A549 (cell line): ENCODE measurements around the gene IRX3. TPM values are rescaled to one million over a fixed set of nuclear protein-coding genes. Genes with fewer than 3 reads are reported as not detected.

Experiments
- ATAC-seq, 2 experiments: fragments of 200-7000 bp in 1 of 2; fragments of >200 bp in 1 of 2; cut with Nextera tagmentation in 1 of 2; cut with Tn5 transposase in 1 of 2; 3 replicates each; pipeline versions ENCODE4 v1.8.0 to v1.9.1; 2018 to 2020; ENCODE audit warnings: mild to moderate bottlenecking in 1 of 2, moderate library complexity in 1 of 2
- CTCF ChIA-PET: fragments of 300-600 bp; sonication (Branson Sonifier 250); formaldehyde crosslinking; extraction: SDS; loops from one replicate; lab custom pipeline; 2021; ENCODE audit warnings: antibody characterized with exemption, inconsistent platforms; lab: Yijun Ruan, JAX
- POLR2A ChIA-PET: fragments of 350-600 bp; formaldehyde crosslinking; extraction: SDS; loops from one replicate; lab custom pipeline; 2021; ENCODE audit warnings: antibody characterized with exemption, inconsistent platforms; lab: Yijun Ruan, JAX
- DNase-seq, 2 experiments: peaks; one replicate each; pipeline versions ENCODE4 v3.0.0 to v3.0.0-alpha.2; 2011 to 2016; ENCODE audit warnings: low read depth in 1 of 2, low spot score in 1 of 2
- FAIRE-seq: peaks from 2 replicates; lab custom pipeline; 2011; peaks lifted over from hg19 to GRCh38; lab: Jason Lieb, UNC
- H3K27ac ChIP-seq, 2 experiments: fragments of >200 bp; sonication (Bioruptor Twin); formaldehyde crosslinking; 3 replicates each; pipeline ENCODE4 v1.5.1; 2016 to 2017
- H3K4me1 ChIP-seq: fragments of >200 bp; sonication (Bioruptor Twin); formaldehyde crosslinking; 3 replicates; pipeline ENCODE4 v1.6.1; 2016
- H3K4me2 ChIP-seq: fragments of >200 bp; sonication (Bioruptor Twin); formaldehyde crosslinking; 3 replicates; pipeline ENCODE4 v1.6.1; 2016
- H3K4me3 ChIP-seq: fragments of >200 bp; sonication (Bioruptor Twin); formaldehyde crosslinking; 3 replicates; pipeline ENCODE4 v1.5.1; 2016
- H3K9me3 ChIP-seq: fragments of >200 bp; sonication (Bioruptor Twin); formaldehyde crosslinking; 3 replicates; pipeline ENCODE4 v1.6.1; 2016
- BHLHE40 ChIP-seq: IDR thresholded peaks from 2 replicates; pipeline ENCODE4 v1.6.1; 2012; ENCODE audit warnings: low read depth, low read length, inconsistent platforms
- CBX2 ChIP-seq: fragments of 200-600 bp; sonication (generic); IDR thresholded peaks from 2 replicates; pipeline ENCODE4 v1.6.1; 2016; ENCODE audit warnings: low read depth, mild to moderate bottlenecking, borderline replicate concordance
- CBX8 ChIP-seq: fragments of 200-600 bp; sonication (generic); IDR thresholded peaks from 2 replicates; pipeline ENCODE4 v1.6.1; 2016
- CHD2 ChIP-seq: fragments of 150-350 bp; IDR thresholded peaks from 2 replicates; pipeline ENCODE4 v1.6.1; 2014; ENCODE audit warnings: low read length; ENCODE audit not compliant: partially characterized antibody
- CHD4 ChIP-seq: fragments of 200-600 bp; sonication (generic); IDR thresholded peaks from 2 replicates; pipeline ENCODE4 v1.6.1; 2016; ENCODE audit warnings: antibody characterized with exemption, mild to moderate bottlenecking, borderline replicate concordance
- CTCF ChIP-seq: fragments of >200 bp; sonication (Bioruptor Twin); formaldehyde crosslinking; IDR thresholded peaks from 3 replicates; pipeline ENCODE4 v1.5.1; 2016
- E2F6 ChIP-seq: IDR thresholded peaks from 2 replicates; pipeline ENCODE4 v1.6.1; 2012; ENCODE audit warnings: low read depth, borderline replicate concordance
- EHMT2 ChIP-seq: fragments of 200-600 bp; sonication (generic); IDR thresholded peaks from 2 replicates; pipeline ENCODE4 v1.6.1; 2016; ENCODE audit warnings: antibody characterized with exemption, low read depth, mild to moderate bottlenecking, moderate library complexity
- EP300 ChIP-seq, 2 experiments: fragments of >200 bp; sonication (Bioruptor Twin); formaldehyde crosslinking; IDR thresholded peaks; 2 replicates in 1 of 2; 3 replicates in 1 of 2; pipeline ENCODE4 v1.6.1; 2016 to 2017
- ESRRA ChIP-seq: fragments of 150-350 bp; IDR thresholded peaks from 2 replicates; pipeline ENCODE4 v1.6.1; 2014; ENCODE audit warnings: mild to moderate bottlenecking, low read length, borderline replicate concordance
- FOSB ChIP-seq: fragments of 250-450 bp; sonication (Bioruptor Pico); IDR thresholded peaks from 2 replicates; pipeline ENCODE4 v1.5.0; 2020; ENCODE audit warnings: mild to moderate bottlenecking, moderate library complexity
- FOSL2 ChIP-seq, 2 experiments: fragments of 450-650 bp in 1 of 2; fragments of >200 bp in 1 of 2; sonication (Bioruptor Twin) in 1 of 2; formaldehyde crosslinking; IDR thresholded peaks; 2 replicates each; pipeline versions ENCODE4 v1.5.0 to v1.6.1; 2016 to 2020; ENCODE audit warnings: mild to moderate bottlenecking in 1 of 2, moderate library complexity in 1 of 2
- FOXS1 ChIP-seq: fragments of 250-450 bp; sonication (Bioruptor Pico); IDR thresholded peaks from 2 replicates; pipeline ENCODE4 v1.5.0; 2020; ENCODE audit warnings: mild to moderate bottlenecking, moderate library complexity
- HEYL ChIP-seq: fragments of 250-450 bp; sonication (Bioruptor Pico); IDR thresholded peaks from 2 replicates; pipeline ENCODE4 v1.8.0; 2021; ENCODE audit warnings: mild to moderate bottlenecking, moderate library complexity
- HOXB13 ChIP-seq: fragments of 250-450 bp; sonication (Bioruptor Pico); IDR thresholded peaks from 2 replicates; pipeline ENCODE4 v1.5.0; 2020; ENCODE audit warnings: low read depth, mild to moderate bottlenecking, moderate library complexity
- HOXB5 ChIP-seq: fragments of 250-450 bp; sonication (Bioruptor Pico); IDR thresholded peaks from 2 replicates; pipeline ENCODE4 v1.5.0; 2020; ENCODE audit warnings: mild to moderate bottlenecking, moderate library complexity
- JUNB ChIP-seq: fragments of >200 bp; sonication (Bioruptor Twin); formaldehyde crosslinking; IDR thresholded peaks from 2 replicates; pipeline ENCODE4 v1.6.1; 2016
- MYC ChIP-seq: IDR thresholded peaks from 2 replicates; pipeline ENCODE4 v1.6.1; 2012; ENCODE audit warnings: mild to moderate bottlenecking, inconsistent platforms, low read length, improper control_type of control experiment, borderline replicate concordance
- NFE2L2 ChIP-seq: fragments of 150-350 bp; conservative IDR thresholded peaks from 2 replicates; pipeline ENCODE4 v1.6.1; 2014; ENCODE audit warnings: low read length
- NPAS2 ChIP-seq: fragments of 250-450 bp; sonication (Bioruptor Pico); IDR thresholded peaks from 2 replicates; pipeline ENCODE4 v1.8.0; 2022; ENCODE audit warnings: mild to moderate bottlenecking, moderate library complexity, borderline replicate concordance
- PHF8 ChIP-seq: fragments of 200-600 bp; sonication (generic); IDR thresholded peaks from 2 replicates; pipeline ENCODE4 v1.6.1; 2016; ENCODE audit warnings: low read depth, mild to moderate bottlenecking, antibody characterized with exemption, moderate library complexity, borderline replicate concordance
- POLR2A ChIP-seq: IDR thresholded peaks from 2 replicates; pipeline ENCODE4 v1.6.1; 2012; ENCODE audit warnings: mild to moderate bottlenecking, low read length
- POLR2AphosphoS2 ChIP-seq: conservative IDR thresholded peaks from 2 replicates; pipeline ENCODE4 v1.6.1; 2012; ENCODE audit warnings: low read length, improper control_type of control experiment, inconsistent platforms
- RARB ChIP-seq: fragments of 250-450 bp; sonication (Bioruptor Pico); IDR thresholded peaks from 2 replicates; pipeline ENCODE4 v1.8.0; 2021; ENCODE audit warnings: mild to moderate bottlenecking, moderate library complexity
- RCOR1 ChIP-seq: fragments of 150-350 bp; IDR thresholded peaks from 2 replicates; pipeline ENCODE4 v1.6.1; 2014; ENCODE audit warnings: antibody characterized with exemption, low read length, low read depth
- RFX5 ChIP-seq: fragments of 450-650 bp; IDR thresholded peaks from 2 replicates; pipeline ENCODE4 v1.7.1; 2014; ENCODE audit warnings: antibody characterized with exemption, mild to moderate bottlenecking, moderate library complexity
- SMC3 ChIP-seq: fragments of >200 bp; sonication (Bioruptor Twin); formaldehyde crosslinking; IDR thresholded peaks from 3 replicates; pipeline ENCODE4 v1.6.1; 2018; ENCODE audit warnings: inconsistent platforms
- TFCP2L1 ChIP-seq: fragments of 250-450 bp; sonication (Bioruptor Pico); IDR thresholded peaks from 2 replicates; pipeline ENCODE4 v1.5.0; 2021; ENCODE audit warnings: mild to moderate bottlenecking
- TP53 ChIP-seq: fragments of 250-450 bp; sonication (Bioruptor Pico); IDR thresholded peaks from 2 replicates; pipeline ENCODE4 v1.5.0; 2021; ENCODE audit warnings: mild to moderate bottlenecking, moderate library complexity
- ZC3H11A ChIP-seq: fragments of 450-650 bp; IDR thresholded peaks from 2 replicates; pipeline ENCODE4 v1.6.1; 2014; ENCODE audit warnings: antibody characterized with exemption, mild to moderate bottlenecking
- ZSCAN20 ChIP-seq: fragments of 250-450 bp; sonication (Bioruptor Pico); IDR thresholded peaks from 2 replicates; pipeline ENCODE4 v1.8.0; 2022; ENCODE audit warnings: mild to moderate bottlenecking, moderate library complexity
- WGBS: methylation state at CpG from one replicate; pipeline ENCODE4 v1.1.6; 2017; ENCODE audit errors: missing lambda C conversion rate; 5-methylcytosine and 5-hydroxymethylcytosine counted together
- polyA plus RNA-seq, 4 experiments: library from polyadenylated mRNA; depleted of rRNA in 3 of 4; stranded (reverse); fragments of >200 nt; fragmentation: RNase III in 1 of 4; extraction: RNeasy Plus Mini Kit Qiagen cat#74134 plus additional on column Dnase treatment in 1 of 4; gene quantifications; 2 replicates in 3 of 4; 3 replicates in 1 of 4; pipeline ENCODE4 v1.2.3, GENCODE V29; 2011 to 2017
- TF ChIP-seq, protein P1 (sequence below): fragments of 250-450 bp; sonication (Bioruptor Pico); IDR thresholded peaks from 2 replicates; pipeline ENCODE4 v1.5.0; 2020; ENCODE audit warnings: low read depth, mild to moderate bottlenecking, moderate library complexity
- TF ChIP-seq, protein P2 (sequence below): fragments of >200 bp; sonication (Bioruptor Twin); formaldehyde crosslinking; IDR thresholded peaks from 3 replicates; pipeline ENCODE4 v1.6.1; 2016

Gene IRX3
- polyA plus RNA-seq, 2 of the 4 experiments (the other 2 are of a cell fraction), result 1.7 to 3.2 TPM

GRCh38 chr16:54288835-54289241 is 2.3 kb upstream of the IRX3 start:
- POLR2A ChIA-PET, result no interaction called here
- Histone ChIP-seq H3K27ac (no peak overlapping the region), H3K4me1 (peaks cover 7% of the 10 kb centered on the region; the same call in 1 of the 3 replicates), H3K4me2 (no peak overlapping the region), H3K9me3 (no peaks in the 10 kb centered on the region), H3K4me3 (no peak overlapping the region)
- ATAC-seq (no peak), FAIRE-seq (no peak), DNase-seq (no peak)
- CTCF ChIA-PET, result interaction anchor here (0.5 kb wide), 1 partner anchor 653 kb away, joined by 3 read pairs; no protein-coding TSS in a partner anchor
- WGBS, result 81% methylated on average over 24 of the region's 25 CpGs
- no peak for TF ChIP-seq BHLHE40
- no peak for TF ChIP-seq E2F6
- TF ChIP-seq HOXB13 (CRISPR knock-in tag), result no peak
- no peak for TF ChIP-seq EHMT2
- no peak for TF ChIP-seq EP300 (IDR thresholded peaks at IDR 0.05)
- TF ChIP-seq, protein P1, sequence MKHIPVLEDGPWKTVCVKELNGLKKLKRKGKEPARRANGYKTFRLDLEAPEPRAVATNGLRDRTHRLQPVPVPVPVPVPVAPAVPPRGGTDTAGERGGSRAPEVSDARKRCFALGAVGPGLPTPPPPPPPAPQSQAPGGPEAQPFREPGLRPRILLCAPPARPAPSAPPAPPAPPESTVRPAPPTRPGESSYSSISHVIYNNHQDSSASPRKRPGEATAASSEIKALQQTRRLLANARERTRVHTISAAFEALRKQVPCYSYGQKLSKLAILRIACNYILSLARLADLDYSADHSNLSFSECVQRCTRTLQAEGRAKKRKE, result no peak
- TF ChIP-seq, protein P2, sequence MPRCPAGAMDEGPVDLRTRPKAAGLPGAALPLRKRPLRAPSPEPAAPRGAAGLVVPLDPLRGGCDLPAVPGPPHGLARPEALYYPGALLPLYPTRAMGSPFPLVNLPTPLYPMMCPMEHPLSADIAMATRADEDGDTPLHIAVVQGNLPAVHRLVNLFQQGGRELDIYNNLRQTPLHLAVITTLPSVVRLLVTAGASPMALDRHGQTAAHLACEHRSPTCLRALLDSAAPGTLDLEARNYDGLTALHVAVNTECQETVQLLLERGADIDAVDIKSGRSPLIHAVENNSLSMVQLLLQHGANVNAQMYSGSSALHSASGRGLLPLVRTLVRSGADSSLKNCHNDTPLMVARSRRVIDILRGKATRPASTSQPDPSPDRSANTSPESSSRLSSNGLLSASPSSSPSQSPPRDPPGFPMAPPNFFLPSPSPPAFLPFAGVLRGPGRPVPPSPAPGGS, result no peak
- TF ChIP-seq RFX5, result no peak
- TF ChIP-seq HOXB5 (CRISPR knock-in tag), result no peak
- TF ChIP-seq NPAS2 (CRISPR knock-in tag), result no peak
- TF ChIP-seq CHD2, result no peak
- TF ChIP-seq SMC3, result no peak
- no peak for TF ChIP-seq FOSL2 (IDR thresholded peaks at IDR 0.05)
- TF ChIP-seq FOSL2 (CRISPR knock-in tag; IDR thresholded peaks at IDR 0.05), result no peak
- TF ChIP-seq HEYL (CRISPR knock-in tag), result no peak
- TF ChIP-seq CBX8, result no peak
- TF ChIP-seq FOXS1, result no peak
- no peak for TF ChIP-seq RCOR1
- TF ChIP-seq TFCP2L1 (CRISPR knock-in tag), result no peak
- TF ChIP-seq NFE2L2, result no peak
- TF ChIP-seq ZSCAN20 (CRISPR knock-in tag), result no peak

GRCh38 chr16:54288030-54288834 is 1.6 kb upstream of the IRX3 start:
- Histone ChIP-seq H3K4me1 (peaks cover 8% of the 10 kb centered on the region; the same call in 1 of the 3 replicates), H3K4me3 (no peak overlapping the region; the same call in 2 of the 3 replicates), H3K9me3 (no peaks in the 10 kb centered on the region), H3K27ac (no peak overlapping the region), H3K4me2 (peak overlapping the region; percentile 92; the same call in 1 of the 3 replicates)
- no peak for FAIRE-seq
- CTCF ChIA-PET, result interaction anchor here (0.5 kb wide), 1 partner anchor 654 kb away, joined by 3 read pairs; no protein-coding TSS in a partner anchor
- ATAC-seq, result no peak
- no peak for DNase-seq
- 86% methylated on average over 31 of the region's 38 CpGs for WGBS
- POLR2A ChIA-PET, result interaction anchor here (2.3 to 3.5 kb wide), 2 partner anchors 641 to 643 kb away, joined by 5 to 14 read pairs; partner anchors contain the start of gene IRX5
- TF ChIP-seq CBX2 (no peak), FOSB (CRISPR knock-in tag) (no peak), RARB (CRISPR knock-in tag) (no peak), CHD4 (no peak), PHF8 (no peak), ESRRA (no peak), TP53 (CRISPR knock-in tag) (no peak), POLR2AphosphoS2 (no peak), JUNB (no peak), MYC (no peak), EP300 (IDR thresholded peaks at IDR 0.05) (no peak), ZC3H11A (no peak), CTCF (no peak), POLR2A (no peak)
- TF ChIP-seq, protein P2, result no peak
